HG02763 (cell line): ENCODE measurements around the gene ARGFX.

ENCODE experiments used
- ATAC-seq: cut with Tn5 transposase; IDR thresholded peaks from one replicate; pipeline ENCODE4 v1.9.1; 2021; ENCODE audit warnings: mild to moderate bottlenecking, moderate library complexity; ENCODE audit not compliant: unreplicated experiment

ARGFX gene

GRCh38 chr3:121567649-121568048, at the start of gene ARGFX:
Gene ARGFX (plus strand): TSS chr3:121567949. CDS start chr3:121570714, 2,765 bp downstream.
- ATAC-seq, result no peak

DNA sequence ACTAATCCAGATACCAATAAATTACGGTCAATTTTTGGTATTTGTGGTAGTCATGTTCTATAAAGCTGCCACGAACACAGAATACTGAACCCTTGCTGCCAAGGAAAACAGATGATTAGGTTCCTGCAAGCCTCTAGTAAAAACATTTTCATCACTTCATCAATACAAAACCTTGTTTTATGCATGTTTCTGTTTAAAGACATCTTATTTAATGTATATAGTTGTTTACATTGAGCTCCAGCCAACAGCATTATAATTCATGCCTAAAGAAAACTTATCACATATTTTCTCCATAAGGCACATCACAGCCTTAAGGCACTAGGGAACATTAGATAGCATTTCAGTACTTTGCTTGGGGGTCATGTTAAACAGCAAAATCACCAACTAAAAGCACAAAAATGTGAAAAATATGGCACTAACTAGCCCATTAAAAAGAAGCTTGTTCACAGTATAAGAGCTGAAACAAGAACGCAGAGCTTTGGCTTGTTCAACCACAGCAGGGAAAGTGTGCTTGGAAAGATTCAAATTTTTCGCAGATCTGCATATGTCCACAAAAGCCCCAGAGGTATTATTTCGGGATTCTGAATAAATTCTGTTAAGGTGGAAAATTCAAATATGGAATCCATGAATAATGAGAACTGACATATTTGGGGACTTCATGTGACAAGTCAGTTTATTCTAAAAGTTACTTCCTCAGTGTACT, 49.6 kb upstream of the ARGFX start:
- ATAC-seq, result no peak

GRCh38 chr3:121520510-121520909, 47.2 kb upstream of the ARGFX start:
- ATAC-seq, result no peak

GRCh38 chr3:121529308-121529707, 38.4 kb upstream of the ARGFX start:
- no peak for ATAC-seq

GRCh38 chr3:121531269-121531668, 36.5 kb upstream of the ARGFX start:
- no peak for ATAC-seq

- ATAC-seq, result no peak
Observed at GRCh38 chr3:121542924-121543323, 24.8 kb upstream of the ARGFX start.

- ATAC-seq, result no peak
Observed at GRCh38 chr3:121545049-121545573, 22.6 kb upstream of the ARGFX start.

DNA sequence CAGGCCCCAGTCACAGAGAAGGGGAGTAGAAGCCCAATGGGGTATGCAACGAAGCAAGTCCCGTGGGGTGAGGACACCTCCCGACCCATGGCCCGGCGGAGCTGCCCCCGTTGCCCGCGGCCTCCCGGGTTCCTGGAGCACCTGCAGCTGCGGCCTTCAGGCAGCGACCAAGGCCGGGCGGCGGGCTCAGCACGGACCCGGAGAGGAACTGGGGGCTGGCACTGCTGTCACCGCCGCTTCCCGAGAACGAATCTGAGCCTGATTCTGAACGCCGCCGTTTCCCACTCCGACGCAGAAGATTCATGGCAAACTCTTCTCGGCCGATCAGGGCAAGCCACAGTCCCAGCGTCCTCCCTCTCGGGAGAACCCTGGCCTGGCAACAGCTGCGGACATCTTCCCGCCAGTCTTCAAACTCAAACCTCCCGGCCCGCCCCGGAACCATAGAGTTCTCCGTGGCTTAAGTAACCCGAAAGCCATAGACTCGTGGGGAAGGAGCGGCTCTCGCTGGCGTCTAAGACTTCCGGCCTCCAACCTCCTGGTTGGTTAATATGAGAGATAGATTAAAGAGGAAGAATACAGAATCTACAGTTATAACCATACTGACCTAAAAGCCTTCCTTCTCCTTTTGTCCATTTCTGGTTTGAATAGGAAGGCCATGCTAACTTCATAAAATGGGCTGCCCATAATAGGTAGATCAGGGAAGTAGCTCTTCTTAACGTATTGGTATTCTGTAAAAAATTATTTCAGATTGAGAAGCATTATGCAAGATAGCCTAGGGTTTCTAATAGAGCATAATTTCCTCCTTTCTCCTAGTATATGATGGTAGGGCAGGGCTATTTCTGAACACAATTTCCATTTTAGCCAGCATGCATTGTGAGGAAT, 21.9 kb upstream of the ARGFX start, which contains the start of gene POLQ:
Gene POLQ, minus strand, starts transcription at position 415 of the 882 bp plus-strand sequence. Its CDS starts 111 bp downstream, at position 304.
- peak; percentile 75 for ATAC-seq

DNA sequence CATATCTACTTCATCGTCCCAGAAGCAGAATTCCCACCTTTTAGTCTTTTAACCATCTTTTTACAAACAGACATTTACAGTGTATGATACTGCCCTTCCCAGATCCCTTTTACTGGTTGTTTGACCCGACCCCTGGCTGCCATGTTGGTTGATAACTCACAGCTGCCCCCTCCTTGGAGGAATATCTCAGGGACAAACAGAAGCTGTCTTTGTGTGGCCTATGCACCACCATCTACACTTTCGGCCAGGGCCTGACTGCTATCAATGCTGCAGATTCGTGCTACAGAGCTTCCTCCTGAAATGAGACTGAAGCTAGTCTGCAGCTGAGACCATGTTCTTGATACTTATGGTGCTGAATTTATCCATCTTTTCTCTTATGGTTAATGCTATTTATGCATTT, 15.4 kb upstream of the ARGFX start:
- no peak for ATAC-seq

DNA sequence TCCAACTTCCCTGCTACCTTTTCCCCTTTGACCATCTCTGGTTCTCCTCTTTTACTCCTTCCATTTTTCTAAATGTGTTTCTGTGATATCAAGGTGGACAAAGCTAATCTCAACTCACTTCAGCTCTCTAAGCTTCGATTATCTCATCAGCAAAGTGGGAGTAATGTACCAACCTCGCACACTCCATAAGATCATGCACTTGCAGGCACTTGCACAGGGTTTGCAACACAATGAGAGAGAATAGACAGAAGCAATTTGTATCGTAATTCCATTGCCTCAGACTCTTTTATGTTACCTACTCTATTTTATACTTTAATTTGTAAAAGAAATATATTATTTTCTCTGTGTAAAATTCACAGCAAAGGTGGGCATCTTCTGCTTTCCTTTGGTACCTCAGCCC, 15.0 kb upstream of the ARGFX start:
- no peak for ATAC-seq

DNA sequence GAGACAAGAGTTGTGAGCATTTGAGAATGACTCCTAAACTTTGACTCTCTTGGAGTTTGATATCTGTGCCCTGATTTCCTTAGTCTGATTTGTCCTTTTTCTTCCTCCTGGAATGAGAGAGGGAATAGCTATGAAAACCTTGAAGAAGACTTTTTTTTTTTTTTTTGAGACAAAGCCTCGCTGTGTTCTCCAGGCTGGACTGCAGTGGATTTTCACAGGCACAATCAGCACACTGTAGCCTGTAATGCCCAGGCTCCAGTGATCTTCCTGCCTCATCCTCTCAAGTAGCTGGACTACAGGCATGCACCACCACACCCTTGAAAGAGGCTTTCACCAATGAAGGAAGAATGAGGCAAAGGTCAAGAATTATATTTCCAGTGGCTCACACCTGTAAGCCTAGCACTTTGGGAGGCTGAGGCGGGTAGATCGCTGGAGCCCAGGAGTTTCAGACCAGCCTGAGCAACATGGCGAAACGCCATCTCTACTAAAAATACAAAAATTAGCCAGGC, 10.3 kb upstream of the ARGFX start:
- ATAC-seq, result no peak

GRCh38 chr3:121562148-121562547, 5.6 kb upstream of the ARGFX start:
- ATAC-seq, result no peak

- no peak for ATAC-seq
Observed at GRCh38 chr3:121566773-121567172, 976 bp upstream of the ARGFX start.

- no peak for ATAC-seq
Observed at GRCh38 chr3:121574449-121574848, 6.7 kb downstream of the ARGFX start.

DNA sequence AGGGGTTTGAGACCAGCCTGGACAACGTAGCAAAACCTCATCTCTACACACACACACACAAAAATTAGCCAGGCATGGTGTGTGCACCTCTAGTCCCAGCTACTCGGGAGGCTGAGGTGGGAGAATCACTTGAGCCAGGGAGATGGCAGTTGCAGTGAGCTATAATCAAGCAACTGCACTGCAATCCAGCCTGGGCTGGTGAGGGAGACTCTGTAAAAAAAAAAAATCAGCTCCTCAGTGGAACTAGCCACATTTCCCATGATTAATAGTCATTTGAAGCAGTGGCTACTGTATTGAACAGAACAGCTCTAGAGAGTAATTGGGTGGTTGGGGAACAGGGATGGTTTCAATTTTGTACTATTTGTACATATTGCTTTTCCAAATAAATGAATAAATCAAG, 13.9 kb downstream of the ARGFX start:
- ATAC-seq, result no peak

DNA sequence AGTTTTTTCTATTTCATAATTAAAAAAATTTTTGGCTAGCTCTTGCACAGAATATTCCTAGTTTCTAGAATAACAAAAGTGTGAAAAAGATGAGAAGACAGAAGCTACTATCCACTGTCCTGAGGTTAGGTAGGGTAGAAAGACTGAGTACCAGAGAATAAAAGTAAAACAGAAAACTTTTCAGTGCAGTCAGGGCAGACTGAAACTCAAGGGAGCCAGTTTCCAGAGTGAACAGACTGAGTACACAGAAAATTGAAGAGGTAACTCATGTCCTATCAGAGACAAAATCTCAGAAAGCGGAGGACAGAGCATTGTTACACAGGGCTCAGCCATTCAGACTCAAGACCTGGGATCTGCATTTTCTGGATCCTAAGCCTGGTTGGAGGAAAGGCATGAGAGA, 16.7 kb downstream of the ARGFX start:
- ATAC-seq, result no peak

DNA sequence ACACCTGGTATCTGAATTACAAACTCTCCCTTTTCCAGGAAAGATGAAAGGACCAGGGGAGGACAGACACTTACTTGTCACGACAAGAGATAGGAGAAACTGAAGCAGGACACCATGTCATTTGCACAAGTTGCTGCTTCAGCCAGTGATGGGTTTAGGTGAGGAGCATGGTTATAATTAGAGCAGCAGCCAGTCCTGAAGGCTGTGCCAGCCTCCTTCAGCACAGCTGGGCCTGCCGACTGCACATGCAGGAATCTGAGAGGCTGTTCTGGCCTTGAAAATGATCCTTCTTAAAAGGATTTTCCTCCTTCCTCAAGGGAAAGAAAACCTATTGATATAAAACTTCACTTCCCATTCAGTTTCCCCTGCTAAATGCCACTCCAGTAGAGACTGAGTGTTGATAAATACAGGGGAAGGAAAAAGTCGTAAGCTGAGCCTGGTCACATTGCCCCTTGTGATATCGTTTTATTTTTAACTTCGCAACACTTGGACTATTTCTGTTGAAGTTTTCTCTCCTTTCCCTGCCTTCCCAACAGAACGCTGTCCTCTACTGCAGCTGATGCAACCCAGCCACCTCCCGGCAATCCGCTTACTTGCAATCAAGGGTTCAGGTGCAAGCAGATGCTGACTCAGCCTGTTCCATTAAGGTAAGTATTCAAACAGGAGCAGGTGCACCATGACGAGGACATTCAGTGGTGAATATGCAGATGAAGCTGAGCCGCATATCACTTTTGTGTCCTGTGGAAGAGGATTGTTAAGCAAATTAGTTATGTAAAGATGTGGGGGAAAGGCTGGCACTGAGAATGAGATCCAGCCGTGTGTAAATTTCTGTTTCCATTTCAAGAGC, 25.3 kb downstream of the ARGFX start, which contains the start of gene FBXO40:
Gene FBXO40, plus strand, starts transcription at position 524 of the 847 bp plus-strand sequence. CDS start 27,197 bp downstream, outside the sequence.
- ATAC-seq, result peak; percentile 76

DNA sequence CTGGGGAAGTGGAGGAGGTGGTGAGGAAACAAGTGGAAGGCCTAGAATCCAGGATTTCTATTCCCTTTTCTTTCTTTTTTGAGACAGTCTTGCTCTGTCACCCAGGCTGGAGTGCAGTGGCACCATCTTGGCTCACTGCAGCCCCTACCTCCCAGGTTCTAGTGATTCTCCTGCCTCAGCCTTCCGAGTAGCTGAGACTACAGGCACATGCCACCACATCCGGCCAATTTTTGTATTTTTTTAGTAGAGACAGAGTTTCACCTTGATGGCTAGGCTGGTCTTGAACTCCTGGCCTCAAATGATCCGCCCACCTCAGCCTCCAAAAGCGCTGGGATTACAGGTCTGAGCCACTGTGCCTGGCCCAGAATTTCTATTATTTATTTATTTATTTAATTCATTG, 26.1 kb downstream of the ARGFX start:
- ATAC-seq, result peak; percentile 22

DNA sequence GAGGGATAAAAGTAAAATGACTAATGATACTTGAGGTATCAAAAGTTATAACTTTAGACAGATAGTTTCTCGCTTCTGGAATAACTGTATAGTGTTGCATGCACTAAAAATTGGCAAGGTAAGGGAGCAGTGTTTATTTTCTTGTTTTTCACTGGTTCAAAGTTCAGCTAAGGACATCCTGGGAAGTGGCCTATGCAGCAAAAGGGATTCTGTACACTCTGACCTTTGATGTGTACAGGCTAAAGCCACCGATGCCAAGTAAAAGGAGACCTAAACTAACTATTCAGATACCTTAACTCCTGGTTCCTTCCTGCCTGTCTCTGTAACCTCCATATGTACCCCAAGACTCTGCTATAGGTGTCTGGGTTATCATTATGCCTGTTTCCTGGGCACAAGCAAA, 27.1 kb downstream of the ARGFX start:
- no peak for ATAC-seq

DNA sequence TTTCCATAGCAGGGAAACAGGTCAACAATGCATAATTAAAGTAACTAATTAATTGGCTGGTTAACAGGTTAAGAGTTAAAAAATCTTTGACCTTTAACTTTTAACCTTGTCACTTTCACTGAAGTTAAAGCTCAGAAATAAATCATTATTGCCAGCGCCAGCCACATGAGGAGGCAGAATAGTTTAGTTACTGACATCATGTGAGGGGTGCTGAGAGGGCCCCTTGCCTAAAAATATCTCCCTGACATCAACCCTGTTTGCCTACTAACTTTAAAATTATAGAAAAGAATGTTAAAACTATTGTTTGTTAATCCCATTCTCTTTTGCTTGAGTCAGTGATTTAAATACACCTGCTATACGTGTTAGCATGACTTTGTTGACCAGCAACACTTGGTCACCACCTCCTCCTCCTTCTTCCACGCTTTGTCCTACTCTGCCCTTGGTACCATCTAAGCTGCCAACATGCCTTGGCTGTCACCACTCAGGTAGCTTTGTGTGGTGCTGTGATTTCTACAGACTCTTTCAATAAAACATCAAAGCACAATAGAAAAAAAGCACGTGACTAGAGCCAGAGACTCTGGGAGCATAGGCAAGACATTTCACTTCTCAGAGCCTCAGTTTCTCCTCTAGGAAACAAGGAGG, 28.1 kb downstream of the ARGFX start:
- ATAC-seq, result no peak
